Panc1 (cell line): Measurements from ENCODE around the gene DUSP1.

Experiments
- POLR2AphosphoS5 ChIP-seq: IDR thresholded peaks from 2 replicates; pipeline ENCODE4 v1.6.1; 2012; ENCODE audit warnings: mild to moderate bottlenecking, low read depth, low read length, moderate library complexity
- TCF7L2 ChIP-seq: IDR thresholded peaks from 2 replicates; pipeline ENCODE4 v1.6.1; 2011; ENCODE audit warnings: mild to moderate bottlenecking, low read depth, low read length, inconsistent platforms
- TF ChIP-seq, protein P1 (sequence below): fragments of 450-650 bp; IDR thresholded peaks from 2 replicates; pipeline ENCODE4 v1.5.1; 2017; ENCODE audit warnings: mild to moderate bottlenecking
- TF ChIP-seq, protein P2 (sequence below), 2 experiments: IDR thresholded peaks; 2 replicates each; pipeline ENCODE4 v1.6.1; 2011 to 2012; ENCODE audit warnings: low read depth in 2 of 2, control low read depth in 1 of 2, low read length in 1 of 2, mild to moderate bottlenecking in 1 of 2, moderate library complexity in 1 of 2; ENCODE audit not compliant: insufficient read depth in 1 of 2

DNA sequence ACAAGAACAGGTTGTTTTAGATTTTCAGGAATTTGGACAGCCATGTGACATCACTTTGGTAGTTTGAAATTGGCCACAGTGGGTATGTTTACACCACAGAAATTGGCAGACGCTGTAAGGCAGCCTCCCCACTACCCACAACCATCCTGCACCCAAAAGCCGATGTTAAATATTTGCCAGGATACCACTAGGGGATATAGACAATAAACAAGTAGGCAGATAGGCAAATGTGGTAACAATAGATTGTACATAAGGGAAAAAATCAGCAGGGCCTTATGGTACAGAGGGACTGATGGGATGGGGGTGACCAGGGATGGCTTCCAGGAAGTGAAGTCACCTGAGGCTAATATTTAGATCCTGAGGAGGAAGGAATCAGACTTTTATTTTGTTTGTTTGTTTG lies 31.1 kb upstream of the DUSP1 start:
- TF ChIP-seq POLR2AphosphoS5 (no peak), TCF7L2 (no peak)
- TF ChIP-seq, protein P1, sequence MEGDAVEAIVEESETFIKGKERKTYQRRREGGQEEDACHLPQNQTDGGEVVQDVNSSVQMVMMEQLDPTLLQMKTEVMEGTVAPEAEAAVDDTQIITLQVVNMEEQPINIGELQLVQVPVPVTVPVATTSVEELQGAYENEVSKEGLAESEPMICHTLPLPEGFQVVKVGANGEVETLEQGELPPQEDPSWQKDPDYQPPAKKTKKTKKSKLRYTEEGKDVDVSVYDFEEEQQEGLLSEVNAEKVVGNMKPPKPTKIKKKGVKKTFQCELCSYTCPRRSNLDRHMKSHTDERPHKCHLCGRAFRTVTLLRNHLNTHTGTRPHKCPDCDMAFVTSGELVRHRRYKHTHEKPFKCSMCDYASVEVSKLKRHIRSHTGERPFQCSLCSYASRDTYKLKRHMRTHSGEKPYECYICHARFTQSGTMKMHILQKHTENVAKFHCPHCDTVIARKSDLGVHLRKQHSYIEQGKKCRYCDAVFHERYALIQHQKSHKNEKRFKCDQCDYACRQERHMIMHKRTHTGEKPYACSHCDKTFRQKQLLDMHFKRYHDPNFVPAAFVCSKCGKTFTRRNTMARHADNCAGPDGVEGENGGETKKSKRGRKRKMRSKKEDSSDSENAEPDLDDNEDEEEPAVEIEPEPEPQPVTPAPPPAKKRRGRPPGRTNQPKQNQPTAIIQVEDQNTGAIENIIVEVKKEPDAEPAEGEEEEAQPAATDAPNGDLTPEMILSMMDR, result no peak
- TF ChIP-seq, protein P2, sequence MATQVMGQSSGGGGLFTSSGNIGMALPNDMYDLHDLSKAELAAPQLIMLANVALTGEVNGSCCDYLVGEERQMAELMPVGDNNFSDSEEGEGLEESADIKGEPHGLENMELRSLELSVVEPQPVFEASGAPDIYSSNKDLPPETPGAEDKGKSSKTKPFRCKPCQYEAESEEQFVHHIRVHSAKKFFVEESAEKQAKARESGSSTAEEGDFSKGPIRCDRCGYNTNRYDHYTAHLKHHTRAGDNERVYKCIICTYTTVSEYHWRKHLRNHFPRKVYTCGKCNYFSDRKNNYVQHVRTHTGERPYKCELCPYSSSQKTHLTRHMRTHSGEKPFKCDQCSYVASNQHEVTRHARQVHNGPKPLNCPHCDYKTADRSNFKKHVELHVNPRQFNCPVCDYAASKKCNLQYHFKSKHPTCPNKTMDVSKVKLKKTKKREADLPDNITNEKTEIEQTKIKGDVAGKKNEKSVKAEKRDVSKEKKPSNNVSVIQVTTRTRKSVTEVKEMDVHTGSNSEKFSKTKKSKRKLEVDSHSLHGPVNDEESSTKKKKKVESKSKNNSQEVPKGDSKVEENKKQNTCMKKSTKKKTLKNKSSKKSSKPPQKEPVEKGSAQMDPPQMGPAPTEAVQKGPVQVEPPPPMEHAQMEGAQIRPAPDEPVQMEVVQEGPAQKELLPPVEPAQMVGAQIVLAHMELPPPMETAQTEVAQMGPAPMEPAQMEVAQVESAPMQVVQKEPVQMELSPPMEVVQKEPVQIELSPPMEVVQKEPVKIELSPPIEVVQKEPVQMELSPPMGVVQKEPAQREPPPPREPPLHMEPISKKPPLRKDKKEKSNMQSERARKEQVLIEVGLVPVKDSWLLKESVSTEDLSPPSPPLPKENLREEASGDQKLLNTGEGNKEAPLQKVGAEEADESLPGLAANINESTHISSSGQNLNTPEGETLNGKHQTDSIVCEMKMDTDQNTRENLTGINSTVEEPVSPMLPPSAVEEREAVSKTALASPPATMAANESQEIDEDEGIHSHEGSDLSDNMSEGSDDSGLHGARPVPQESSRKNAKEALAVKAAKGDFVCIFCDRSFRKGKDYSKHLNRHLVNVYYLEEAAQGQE (IDR thresholded peaks at IDR 0.05; ENCODE audit: insufficient read depth in 1 of 2, low read depth in 2 of 2, low read length in 1 of 2), result no peak
